HG02840 (cell line): Measurements from ENCODE around the gene IL1RAPL1.

Experiments used
- ATAC-seq: cut with Tn5 transposase; IDR thresholded peaks from one replicate; pipeline ENCODE4 v1.9.1; 2021; ENCODE audit warnings: mild to moderate bottlenecking, moderate library complexity, moderate number of reproducible peaks; ENCODE audit not compliant: unreplicated experiment, low FRiP score

IL1RAPL1 gene

DNA sequence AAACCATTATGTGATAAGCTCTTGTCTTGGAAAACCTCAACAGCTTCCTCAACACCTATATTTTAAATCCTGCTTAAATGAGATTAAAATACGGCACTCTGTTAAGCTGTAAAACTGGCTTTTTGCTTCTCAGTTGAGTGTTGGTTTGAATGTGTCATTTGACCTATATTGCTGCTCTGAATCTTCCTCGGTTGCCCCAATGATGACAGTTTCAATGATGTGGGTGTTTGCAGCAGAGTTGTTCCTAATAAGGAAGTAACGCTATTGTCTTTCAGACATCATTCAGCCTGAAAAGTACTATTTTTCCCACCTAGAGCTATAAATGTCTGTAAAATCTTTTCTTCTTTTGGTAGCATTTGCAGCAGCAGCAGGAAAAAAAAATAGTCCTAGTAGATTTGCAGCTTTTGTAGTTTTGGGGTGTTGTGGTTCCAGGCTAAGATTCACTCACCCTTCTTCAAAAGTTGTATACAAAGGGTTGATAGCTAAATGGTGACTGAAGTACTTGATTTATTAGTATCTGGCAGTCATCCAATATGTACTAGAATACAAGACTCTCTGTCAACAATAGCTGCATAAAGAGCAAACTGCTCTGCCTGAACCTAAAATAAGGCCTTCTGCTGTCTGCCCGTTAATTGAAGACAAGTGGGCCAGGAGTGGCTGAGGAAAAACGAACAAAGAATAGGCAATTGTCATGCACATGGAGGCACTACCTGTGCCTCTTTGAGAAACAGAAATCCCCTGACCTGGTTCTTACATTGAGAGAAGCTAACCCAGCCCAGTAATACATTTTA, 333.1 kb downstream of the IL1RAPL1 start:
- ATAC-seq = no peak

DNA sequence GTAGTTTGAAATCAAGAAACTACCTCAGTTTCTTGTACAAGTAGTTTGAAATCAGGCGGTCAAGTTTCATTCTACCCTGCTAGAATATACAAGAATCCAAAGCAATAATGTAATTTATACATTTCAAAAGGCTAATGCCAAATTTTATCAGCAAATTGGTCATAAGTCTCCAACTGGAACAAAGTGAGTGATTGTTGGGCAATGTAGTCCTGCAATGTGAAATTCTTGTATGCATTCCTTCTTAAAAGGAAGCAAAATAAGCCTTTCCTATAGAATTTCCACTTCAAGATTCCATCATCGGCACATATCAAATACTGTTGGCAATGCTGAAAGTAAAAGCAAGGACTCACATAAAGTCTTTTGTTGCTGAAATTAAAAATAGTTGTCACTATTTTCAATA, 334.9 kb downstream of the IL1RAPL1 start:
- ATAC-seq = no peak

DNA sequence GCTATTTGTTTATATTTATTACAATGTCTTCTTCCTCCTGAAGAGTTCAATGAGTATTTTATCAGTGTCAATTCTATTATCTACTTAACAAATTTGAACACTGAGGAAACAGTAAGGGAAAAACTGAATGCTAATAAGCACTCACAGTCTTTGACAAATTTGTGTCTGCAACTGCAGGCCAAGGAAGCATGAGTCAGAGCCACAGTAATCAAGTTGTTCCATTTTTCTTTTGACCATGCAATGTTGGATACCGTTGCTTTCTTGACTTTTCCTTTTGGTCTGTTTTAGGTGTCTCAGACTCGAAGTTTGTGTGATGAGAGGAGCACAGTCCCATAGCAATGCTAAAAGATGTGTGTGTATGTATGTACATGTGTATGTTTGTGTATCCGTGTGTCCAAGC, 359.6 kb downstream of the IL1RAPL1 start:
- no peak for ATAC-seq

DNA sequence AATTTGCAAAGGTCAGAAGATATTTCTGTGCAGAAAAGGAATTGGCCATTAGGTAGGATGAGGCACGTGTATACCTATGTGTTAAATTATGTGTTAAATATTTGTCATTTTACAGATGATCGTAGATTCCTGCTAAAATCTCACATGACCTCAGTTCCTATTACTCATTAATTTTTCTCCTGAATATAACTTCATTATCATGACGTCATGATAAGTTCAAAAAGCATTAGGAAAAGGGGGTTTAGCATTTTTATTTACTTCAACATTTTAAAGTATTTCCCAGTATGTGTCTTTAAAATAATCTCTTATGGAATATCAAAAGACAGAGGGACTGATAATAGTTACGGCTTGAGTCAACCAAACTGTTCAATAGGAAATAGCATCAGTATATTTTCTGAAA, 372.8 kb downstream of the IL1RAPL1 start:
- no peak for ATAC-seq

DNA sequence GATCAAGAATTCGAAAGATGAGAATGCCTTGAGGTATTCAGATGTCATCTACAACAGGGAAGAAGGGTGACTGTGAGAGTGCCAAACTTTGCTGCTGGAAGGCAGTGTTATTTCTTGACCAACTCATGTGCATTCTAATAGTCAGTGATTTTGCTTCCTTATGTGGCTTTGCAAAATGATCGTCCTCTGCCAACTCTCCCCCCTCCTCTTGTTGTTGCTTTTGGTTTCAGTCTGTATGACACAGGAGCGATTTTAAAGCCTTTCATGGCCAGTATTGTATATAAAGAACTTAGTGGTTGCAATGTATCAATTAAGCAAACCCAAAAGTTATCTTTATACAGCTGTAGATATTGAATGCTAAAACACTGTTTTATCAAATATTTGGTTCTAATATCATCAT, 379.1 kb downstream of the IL1RAPL1 start:
- no peak for ATAC-seq

DNA sequence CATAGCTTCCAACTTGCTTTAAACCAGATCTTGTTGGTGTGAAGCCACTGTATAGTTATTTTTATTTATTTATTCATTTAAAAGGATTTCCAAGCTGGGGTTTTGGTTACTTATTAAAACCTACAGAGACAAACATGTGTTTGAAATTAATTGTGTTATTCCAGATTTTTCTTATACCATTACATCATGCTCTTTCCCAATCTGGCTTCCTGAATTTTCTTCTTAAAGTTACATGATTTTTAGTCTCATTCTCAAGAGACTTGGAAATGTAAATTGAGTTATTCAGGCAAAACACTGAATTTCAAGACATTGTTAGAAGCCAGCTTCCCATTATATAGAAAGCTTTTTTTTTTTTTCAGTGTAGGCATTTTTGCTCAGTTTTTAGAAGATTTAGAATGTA, 381.9 kb downstream of the IL1RAPL1 start:
- ATAC-seq = no peak

DNA sequence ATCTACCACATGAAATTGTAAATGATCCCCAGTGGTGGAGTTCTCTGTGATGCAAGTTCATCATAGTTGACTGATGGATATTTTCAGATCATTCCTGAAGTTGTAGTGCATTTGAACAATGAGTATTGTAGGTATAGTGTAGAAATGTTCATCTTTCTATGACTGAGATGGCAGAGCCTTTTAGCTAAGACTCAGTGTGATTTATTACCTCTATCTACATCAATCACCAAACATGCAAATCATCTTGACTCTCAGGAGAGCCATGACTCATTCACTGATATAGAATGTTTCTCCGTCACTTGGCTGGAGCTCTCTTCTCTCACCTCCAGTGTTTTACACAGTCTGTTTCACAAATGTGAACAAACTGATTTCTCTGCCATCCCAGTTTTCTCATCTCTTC, 392.6 kb downstream of the IL1RAPL1 start:
- no peak for ATAC-seq

DNA sequence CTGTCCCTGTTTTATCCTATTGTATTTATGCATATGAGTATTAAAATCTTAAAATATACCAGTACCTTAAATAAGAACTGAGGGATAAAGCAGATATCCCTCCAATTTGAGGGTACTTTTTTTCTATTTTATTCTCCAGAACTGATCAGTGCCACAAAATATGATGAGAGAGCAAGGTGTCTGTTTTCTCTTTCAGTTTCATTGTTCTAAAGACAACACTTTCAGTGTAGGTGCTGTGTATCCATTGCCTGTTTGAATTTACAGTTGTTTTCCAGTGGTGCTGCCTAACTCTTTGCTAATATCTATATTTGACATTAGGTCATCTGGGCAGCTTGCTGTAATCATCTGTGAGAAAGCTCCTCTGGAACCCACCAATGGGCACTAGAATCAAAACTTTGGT, 394.7 kb downstream of the IL1RAPL1 start:
- ATAC-seq = no peak

DNA sequence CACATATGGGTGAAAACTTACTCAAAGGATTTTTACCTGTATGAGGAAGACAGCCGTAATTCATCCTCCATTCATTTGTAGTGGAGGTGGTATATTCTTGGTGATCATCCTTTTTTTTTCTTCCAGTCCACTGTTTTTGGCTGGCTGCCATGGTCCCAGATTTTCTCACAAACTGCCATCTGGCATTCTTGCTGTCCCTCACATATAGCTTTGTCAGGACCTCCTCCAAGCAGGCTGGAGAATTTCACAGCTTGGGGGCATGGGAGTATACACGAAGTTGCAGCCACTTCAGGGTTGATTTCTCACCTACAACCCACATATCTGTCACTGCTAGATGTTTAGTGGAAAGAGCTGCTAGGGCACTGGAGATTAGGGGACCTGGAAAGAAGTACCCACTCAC, 401.0 kb downstream of the IL1RAPL1 start:
- ATAC-seq = no peak

DNA sequence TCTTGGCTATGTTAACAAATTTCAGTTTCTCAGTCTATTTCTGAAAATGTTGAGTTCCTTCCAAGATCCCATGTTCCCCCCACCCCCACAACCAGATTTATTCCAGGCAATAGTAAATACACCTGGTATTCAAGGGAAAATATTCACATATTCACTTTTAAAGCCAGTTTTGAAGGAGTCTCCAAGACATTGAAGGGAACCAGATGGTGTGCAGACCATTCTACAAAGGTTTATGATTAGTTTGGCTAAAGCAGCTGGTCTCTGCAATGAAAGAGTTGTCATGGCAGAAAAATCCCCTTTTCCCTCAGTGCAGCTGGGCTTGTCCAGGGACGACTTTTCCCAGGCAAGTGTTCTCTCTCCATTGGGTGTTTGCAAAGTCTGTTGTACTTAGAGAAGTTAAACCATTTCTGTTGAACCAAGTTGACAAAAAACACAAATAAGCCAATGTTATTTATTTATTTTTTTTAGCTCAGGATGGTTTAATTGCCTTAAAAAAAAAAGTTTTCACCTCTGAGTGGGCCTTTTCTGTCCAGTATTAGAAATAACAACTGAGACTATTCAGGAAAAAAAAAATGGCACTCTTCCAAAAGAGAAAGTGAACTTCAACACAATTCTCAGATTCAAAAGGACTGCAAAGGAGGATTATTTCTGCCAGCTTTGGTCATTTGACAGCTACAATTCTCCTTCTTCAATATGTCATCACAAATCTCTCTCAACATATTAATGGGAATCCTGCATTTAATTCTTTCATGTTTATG, 410.6 kb downstream of the IL1RAPL1 start:
- ATAC-seq = no peak

DNA sequence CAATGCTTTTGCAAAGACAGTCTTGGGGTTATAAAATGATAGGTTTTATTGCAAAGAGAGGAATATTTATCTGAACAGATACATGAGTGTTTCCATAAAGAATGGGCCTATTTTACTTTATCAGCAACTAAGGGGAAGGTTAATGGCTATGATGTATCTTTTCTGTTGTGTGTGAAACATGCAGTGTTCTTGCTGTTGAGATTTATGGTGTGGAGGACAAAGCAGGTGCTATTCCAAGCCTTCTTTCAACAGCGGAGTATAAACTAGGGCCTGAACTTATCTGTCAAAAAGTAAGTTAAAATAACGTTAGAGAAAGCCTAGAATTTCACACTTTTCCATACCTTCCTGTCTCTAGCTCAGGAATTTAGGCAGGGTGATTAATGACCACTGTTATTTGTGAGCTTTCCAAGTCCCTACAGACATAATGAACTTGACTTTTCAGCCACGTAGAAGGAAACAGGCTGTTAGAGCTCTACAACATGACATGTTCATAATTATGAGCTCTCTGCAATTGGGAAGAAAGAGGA, 411.4 kb downstream of the IL1RAPL1 start:
- no peak for ATAC-seq

DNA sequence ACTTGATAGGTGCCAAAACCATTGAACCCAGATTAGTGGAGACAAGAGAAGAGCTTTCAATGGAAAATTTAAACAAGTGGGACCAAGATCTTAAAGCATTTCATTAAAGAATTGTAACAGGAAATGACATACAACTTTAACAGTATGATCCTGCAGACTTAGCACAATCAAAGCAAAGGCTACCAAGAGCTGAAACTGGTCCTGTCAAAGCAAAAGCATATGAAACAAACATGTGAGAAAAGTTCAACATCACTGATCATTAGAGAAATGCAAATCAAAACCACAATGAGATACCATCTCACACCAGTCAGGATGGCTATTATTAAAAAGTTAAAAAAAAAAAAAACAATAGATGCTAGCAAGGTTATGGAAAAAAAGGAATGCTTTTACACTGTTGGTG, 425.6 kb downstream of the IL1RAPL1 start:
- no peak for ATAC-seq

DNA sequence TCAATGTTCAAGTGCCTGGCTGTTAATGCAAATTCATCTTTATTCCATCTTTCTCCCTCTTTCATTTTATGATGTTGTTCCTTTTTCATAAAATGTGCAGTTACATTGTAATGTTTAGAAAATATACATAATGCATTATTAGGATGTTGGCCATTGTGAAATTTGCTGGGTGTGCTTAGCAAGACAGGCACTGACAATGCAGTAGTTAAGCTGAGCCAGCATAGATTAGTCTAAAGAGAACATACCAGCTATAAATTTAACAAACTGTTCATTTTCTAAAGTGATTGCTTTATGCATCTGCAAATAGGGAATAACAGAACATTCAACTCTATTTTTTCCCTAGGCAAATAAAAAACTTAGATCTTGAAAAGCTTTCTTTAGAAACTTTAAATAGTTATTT, 436.0 kb downstream of the IL1RAPL1 start:
- no peak for ATAC-seq

DNA sequence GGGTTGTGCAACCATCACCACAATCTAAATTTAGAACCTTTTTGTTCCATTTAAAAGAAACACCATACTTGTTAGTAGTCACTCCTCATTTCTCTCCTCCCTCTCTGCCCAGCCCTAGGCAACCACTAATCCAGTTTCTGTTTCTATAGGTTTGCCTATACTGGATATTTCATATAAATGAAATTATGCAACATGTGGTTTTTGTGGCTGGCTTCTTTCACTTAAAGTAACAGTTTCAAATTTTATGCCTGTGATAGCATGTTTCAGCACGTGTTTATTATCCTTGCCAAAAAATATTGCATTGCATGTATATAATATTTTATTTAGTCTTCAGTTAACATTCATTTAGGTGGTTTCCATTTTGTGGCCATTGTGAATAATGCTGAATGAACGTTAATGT, 437.6 kb downstream of the IL1RAPL1 start:
- no peak for ATAC-seq

DNA sequence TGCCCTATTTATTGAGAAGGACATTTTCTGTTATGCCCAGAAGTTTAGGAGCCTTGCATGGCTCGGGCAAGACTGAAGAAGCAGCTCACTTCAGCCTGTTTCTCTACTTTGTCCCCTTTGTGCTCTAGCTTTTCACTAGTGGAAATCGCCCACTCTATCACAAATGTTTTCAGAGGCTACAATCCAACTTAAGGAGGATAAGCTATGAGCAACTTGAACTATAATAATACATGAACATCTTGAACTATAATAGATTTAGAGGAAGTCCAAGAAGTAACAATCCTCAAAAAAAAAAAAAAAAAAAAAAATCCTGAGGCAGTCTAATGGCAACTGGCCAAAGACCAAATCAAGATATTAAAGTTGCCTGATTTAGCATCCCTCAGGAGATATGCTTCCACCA, 452.3 kb downstream of the IL1RAPL1 start:
- no peak for ATAC-seq

DNA sequence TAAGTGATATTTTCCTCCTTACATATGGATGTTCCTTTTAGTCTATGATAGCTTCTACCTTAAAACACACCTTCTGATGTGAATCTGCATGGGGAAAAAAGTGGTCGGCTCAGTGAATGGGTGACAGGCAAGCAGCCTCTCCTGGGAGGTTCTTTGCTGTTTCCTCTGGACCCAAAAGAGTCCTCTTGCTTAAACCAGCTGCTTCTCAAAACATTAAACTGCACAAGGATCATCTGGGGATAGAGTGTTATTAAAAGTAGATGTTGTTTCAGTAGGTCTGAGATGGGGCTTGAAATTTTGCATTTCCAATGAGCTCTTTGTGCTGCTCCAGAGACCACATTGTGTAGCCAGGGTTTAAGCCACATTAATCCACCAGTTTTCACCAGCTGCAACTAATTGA, 452.9 kb downstream of the IL1RAPL1 start:
- no peak for ATAC-seq

DNA sequence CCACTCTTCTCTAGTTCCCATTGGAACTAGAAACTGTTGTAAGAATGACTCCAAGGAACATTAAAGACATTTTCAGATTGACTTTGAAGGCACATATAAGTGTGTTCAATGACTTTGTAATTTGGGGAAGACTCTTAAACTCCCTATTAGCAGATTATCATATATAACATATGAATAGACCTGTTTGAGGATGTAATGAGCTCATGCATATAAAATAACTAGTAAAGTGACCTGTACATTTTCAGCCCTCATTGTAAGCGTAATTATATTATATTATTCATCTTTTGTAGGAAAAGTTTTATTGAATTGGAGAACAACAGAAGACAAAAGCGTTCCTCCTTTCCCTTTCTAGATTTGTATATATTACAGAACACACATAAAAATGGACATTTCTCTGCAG, 455.1 kb downstream of the IL1RAPL1 start:
- no peak for ATAC-seq

DNA sequence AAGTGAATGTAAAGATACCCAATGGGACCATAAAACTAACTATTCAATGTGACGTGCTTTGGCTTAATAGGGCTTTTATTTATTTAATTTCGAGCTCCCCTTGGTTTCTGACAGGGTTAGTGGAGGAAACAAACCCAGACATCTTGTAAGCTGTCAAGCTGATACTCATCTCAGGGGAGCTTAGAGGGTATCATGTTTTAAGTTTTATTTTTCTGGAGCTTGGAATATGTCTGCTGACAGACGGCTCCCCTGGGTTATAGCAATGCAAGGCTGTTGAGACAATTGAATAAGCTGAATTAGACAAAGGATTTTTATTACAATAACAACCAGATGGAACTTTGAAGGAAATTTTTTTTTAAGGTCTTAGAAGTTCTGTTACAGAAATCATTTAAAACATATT, 456.5 kb downstream of the IL1RAPL1 start:
- ATAC-seq = no peak

DNA sequence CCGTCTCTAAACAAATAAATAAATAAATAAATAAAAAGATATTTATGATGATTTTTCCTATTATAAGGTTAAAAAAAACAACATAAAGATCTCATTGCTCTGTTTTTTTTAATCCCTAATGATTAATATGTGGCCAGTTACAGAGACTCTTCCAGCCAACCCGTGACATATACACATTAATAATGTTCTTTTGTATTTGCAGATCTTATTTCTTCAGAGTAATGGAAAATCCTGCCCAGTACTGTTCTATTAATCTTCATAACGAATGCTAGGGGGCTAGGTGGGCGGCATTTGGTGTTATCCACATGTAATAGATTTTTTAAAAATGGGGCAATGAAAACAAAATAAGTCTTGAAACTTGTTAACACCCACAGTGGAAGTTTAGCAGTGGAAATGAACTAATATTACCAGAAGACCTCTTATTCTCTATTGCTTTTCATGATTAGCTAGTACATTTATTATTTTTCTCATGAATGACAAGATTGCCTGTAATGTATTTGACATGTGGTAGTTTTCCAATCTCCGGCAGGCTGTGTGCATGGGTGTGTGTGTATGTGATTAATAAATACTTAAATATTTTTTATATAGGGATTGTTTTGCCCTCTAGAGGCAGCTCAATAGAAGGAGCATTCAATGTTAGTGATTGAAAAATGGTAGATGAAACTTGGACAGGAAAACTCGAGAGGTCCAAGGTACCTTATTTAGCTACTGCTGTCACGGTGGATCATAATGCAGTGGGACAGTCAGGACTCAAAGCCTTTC, 457.4 kb downstream of the IL1RAPL1 start:
- no peak for ATAC-seq

DNA sequence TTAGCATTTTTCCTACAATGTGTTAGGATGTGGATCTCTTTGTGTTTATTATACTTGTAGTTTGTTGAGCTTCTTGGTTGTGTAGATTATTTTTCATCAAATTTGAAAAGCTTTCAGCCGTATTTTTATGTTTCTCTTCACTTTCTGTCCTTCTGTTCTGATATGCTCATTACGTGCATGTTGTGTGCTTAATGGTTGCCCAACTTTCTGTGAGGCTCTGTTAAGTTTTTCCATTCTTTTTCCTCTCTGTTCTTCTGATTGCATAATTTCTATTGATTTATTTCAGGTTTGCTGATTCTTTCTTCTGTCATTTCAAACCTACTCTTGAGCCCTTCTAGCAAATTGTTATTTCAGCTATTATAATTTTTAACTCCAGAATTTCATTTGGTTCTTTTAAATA, 478.2 kb downstream of the IL1RAPL1 start:
- no peak for ATAC-seq

DNA sequence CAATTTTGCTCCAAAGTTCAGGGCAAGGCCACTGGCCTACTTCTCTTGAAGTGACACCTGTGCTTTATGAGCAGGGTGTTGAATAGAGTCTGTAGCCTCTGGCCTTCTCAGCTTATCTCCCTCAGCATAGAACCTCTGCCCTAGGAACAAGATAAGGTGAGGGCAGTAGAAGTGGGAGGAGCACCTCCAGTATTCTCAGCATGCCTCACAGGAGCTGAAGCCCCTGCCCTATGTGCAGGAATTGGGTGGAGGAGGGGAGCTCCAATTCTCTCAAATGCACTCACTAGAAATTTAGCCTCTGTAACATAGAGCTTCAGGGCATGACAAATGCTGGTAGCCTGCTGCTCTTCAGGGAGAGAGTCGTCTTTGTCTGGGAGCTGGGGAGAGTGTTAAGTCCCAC, 479.3 kb downstream of the IL1RAPL1 start:
- no peak for ATAC-seq
